HFFc6 (cell line): ENCODE measurements around the gene ATP6V0B. TPM values are rescaled to one million over a fixed set of nuclear protein-coding genes. Genes with fewer than 3 reads are reported as not detected.

Source experiments
- DNase-seq: peaks from one replicate; pipeline ENCODE4 v3.0.0-alpha.2; 2018
- H3K27ac Mint-ChIP-seq: 2 replicates; pipeline ENCODE4 v1.8.0; 2020; ENCODE audit warnings: mild to moderate bottlenecking, mixed read lengths
- H3K27me3 Mint-ChIP-seq: 2 replicates; pipeline ENCODE4 v1.8.0; 2021; ENCODE audit warnings: mild to moderate bottlenecking, moderate library complexity, mixed read lengths; ENCODE audit not compliant: insufficient read depth
- H3K36me3 Mint-ChIP-seq: 2 replicates; pipeline ENCODE4 v1.8.0; 2021; ENCODE audit warnings: low read depth, mixed read lengths
- H3K4me1 Mint-ChIP-seq: 2 replicates; pipeline ENCODE4 v1.8.0; 2020; ENCODE audit warnings: low read depth, mixed read lengths
- H3K4me3 Mint-ChIP-seq: 2 replicates; pipeline ENCODE4 v1.8.0; 2020; ENCODE audit warnings: mild to moderate bottlenecking, moderate library complexity, mixed read lengths
- H3K9me3 Mint-ChIP-seq: 2 replicates; pipeline ENCODE4 v1.8.0; 2020; ENCODE audit warnings: mild to moderate bottlenecking, mixed read lengths
- total RNA-seq, 6 experiments: library from RNA; stranded (reverse); fragmentation: NEBNext Ultra II Directional; extraction: Animal tissue kit (Norgen Biotek cat#: 25700); gene quantifications; 2 replicates in 1 of 6; 3 replicates in 5 of 6; pipeline ENCODE4 v1.2.3, GENCODE V29; 2021
- TF ChIP-seq, protein P1 (sequence below): fragments of 200-600 bp; sonication (generic); IDR thresholded peaks from 2 replicates; pipeline ENCODE4 v1.5.0; 2021; ENCODE audit warnings: antibody characterized with exemption, mild to moderate bottlenecking

Gene ATP6V0B
- total RNA-seq, 6 experiments from 2014 or later = 145 to 191 (median 155) TPM

DNA sequence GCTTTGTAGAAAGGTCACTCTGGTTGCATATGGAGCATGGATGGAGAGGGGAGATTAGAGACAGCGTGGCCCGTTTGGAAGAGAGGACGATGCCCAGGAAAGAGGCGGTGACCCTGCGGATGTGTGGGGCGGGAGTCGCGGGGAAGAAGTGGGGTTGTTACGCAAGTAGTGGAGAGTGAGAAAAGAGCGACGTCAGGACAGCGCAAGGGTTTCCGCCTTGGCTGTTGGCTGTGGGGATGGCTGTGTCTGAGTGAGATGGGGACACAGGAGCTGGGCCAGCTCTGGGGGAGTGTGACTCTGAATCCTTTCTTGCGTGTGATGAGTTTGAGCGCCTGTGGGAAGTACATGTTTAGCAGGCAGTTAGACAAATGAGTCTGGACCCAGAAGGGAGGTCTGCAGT, 8.0 kb downstream of the ATP6V0B start:
- peaks cover 55% of the 10 kb centered on the region for H3K4me1 Mint-ChIP-seq

DNA sequence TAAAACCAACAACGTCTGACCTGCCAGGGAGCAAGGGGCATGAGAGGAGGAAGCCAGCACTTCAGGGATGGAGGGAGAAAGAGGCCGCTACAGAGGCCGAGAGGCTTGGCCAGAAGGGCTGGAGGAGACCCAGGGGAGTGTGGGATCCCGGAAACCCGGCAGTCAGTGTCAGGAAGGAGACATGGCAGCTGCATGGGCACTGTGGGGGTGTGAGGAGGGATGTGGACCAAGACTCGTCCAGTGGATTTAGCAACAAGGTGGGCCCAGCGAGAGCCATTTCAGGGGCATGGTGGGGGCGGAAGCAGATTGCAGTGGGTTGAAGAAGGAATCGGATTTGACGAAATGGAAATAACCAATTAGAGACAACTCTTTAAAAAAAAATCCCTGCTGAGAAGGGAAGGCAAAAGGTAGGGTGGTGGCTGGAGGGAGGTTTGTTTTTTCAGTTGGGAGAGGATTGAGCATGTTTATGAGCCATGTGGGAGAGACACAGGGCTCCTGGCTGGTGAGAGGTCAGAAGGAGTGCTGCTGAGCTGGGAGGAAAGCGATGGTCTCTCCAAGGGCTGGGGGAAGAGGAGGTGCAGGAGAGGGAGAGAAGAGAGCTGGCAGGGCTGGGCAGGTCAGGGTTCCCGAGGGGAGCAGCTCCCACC, 8.6 kb downstream of the ATP6V0B start:
- TF ChIP-seq, protein P1, sequence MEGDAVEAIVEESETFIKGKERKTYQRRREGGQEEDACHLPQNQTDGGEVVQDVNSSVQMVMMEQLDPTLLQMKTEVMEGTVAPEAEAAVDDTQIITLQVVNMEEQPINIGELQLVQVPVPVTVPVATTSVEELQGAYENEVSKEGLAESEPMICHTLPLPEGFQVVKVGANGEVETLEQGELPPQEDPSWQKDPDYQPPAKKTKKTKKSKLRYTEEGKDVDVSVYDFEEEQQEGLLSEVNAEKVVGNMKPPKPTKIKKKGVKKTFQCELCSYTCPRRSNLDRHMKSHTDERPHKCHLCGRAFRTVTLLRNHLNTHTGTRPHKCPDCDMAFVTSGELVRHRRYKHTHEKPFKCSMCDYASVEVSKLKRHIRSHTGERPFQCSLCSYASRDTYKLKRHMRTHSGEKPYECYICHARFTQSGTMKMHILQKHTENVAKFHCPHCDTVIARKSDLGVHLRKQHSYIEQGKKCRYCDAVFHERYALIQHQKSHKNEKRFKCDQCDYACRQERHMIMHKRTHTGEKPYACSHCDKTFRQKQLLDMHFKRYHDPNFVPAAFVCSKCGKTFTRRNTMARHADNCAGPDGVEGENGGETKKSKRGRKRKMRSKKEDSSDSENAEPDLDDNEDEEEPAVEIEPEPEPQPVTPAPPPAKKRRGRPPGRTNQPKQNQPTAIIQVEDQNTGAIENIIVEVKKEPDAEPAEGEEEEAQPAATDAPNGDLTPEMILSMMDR = no peak
- DNase-seq = no peak
- H3K4me3 Mint-ChIP-seq = no peak overlapping the region
- H3K27ac Mint-ChIP-seq = no peak overlapping the region
- H3K4me1 Mint-ChIP-seq = peaks cover 49% of the 10 kb centered on the region
- peaks cover 30% of the 10 kb centered on the region for H3K36me3 Mint-ChIP-seq
- H3K27me3 Mint-ChIP-seq = peaks cover 6% of the 10 kb centered on the region
- H3K9me3 Mint-ChIP-seq = no peaks in the 10 kb centered on the region

More for the DNA sequence above, 8.0 kb downstream of the ATP6V0B start:
- Mint-ChIP-seq H3K27ac (no peak overlapping the region), H3K9me3 (no peaks in the 10 kb centered on the region), H3K27me3 (peaks cover 6% of the 10 kb centered on the region), H3K36me3 (peaks cover 36% of the 10 kb centered on the region), H3K4me3 (no peak overlapping the region)
- DNase-seq = no peak
- TF ChIP-seq, protein P1 = no peak

DNA sequence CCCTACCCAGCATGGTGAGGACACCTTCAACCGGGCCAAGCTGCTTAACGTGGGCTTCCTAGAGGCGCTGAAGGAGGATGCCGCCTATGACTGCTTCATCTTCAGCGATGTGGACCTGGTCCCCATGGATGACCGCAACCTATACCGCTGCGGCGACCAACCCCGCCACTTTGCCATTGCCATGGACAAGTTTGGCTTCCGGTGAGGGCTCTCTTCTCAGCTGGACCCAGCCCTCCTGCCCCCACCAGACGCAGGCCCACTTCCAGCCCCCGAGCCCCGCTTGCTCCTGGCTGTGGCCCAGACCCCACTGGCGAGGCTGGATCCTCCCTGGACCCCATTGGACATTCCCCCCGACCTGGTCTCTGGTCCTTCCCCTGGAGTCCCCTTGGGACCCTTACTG, 10.1 kb downstream of the ATP6V0B start:
- Mint-ChIP-seq H3K27ac (no peak overlapping the region), H3K27me3 (peaks cover 4% of the 10 kb centered on the region), H3K9me3 (no peaks in the 10 kb centered on the region), H3K36me3 (peaks cover 30% of the 10 kb centered on the region), H3K4me1 (peaks cover 45% of the 10 kb centered on the region), H3K4me3 (no peak overlapping the region)
- no peak for DNase-seq
- TF ChIP-seq, protein P1 = no peak

DNA sequence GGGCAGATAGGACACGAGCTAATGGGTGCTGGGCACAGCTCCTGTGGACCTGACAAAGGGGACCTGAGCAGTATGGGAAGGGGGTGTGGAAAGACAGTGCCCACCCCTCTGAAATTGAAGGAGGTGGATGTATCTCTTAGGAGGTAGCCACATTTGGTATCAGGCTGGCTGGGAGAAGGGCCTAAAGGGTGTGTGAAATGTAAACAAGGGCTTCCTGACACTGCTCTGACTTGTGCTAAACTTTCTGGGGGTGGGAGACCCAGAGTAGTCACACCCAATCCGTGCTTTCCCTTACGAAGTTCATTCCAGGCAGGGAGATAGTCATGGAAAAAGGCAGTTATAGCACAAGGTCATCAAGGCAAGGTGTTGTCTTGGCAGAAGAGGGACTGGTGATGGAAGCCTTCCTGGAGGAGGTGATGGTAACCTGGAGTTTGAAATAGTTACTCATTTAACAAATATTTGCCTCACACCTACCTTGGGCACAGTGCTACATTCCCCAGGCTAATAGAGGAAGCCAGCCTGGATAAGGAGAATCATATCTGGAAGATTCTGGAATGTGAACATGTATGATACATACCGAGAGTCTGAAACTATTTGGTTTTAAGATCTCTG, 11.3 kb downstream of the ATP6V0B start:
- Mint-ChIP-seq H3K27me3 (peaks cover 7% of the 10 kb centered on the region), H3K4me1 (peaks cover 41% of the 10 kb centered on the region), H3K36me3 (peaks cover 25% of the 10 kb centered on the region), H3K27ac (peak overlapping the region; percentile 59; the same call in 1 of the 2 replicates), H3K4me3 (no peak overlapping the region), H3K9me3 (no peaks in the 10 kb centered on the region)
- no peak for DNase-seq
- TF ChIP-seq, protein P1 = no peak

DNA sequence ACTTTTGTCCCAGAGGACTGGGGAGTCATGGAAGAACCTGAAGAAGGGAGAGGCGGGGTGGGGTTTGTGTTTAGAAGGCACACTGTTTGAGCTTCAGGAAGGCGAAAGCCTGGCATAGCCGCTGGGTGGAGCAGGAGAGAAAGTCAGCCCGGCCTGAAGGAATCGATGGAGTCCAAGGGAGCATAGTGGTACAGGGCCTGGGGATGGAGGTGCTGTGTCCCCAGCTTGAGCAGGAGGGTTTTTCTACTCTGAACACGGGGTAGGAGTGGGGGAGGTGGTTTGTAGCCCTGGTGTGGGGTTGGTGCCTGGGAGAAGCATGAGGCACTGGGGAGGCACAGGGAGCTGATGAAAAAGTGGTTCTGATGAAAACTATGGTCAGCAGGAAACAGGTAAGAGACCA, 12.0 kb downstream of the ATP6V0B start:
- Mint-ChIP-seq H3K27me3 (peaks cover 11% of the 10 kb centered on the region), H3K36me3 (peaks cover 25% of the 10 kb centered on the region), H3K4me1 (peaks cover 44% of the 10 kb centered on the region), H3K27ac (peak overlapping the region; percentile 59), H3K4me3 (no peak overlapping the region), H3K9me3 (no peaks in the 10 kb centered on the region)
- TF ChIP-seq, protein P1 = no peak
- DNase-seq = no peak
